HEK293T (cell line): ENCODE data around the gene RABGAP1L.

ENCODE experiments used
- CTCF ChIA-PET: fragments of 350-600 bp; formaldehyde crosslinking; extraction: SDS; loops from one replicate; lab custom pipeline; 2021; ENCODE audit warnings: antibody characterized with exemption, inconsistent platforms; lab: Yijun Ruan, JAX
- POLR2A ChIA-PET: fragments of 350-600 bp; formaldehyde crosslinking; extraction: SDS; loops from one replicate; lab custom pipeline; 2020; ENCODE audit warnings: antibody characterized with exemption, inconsistent platforms; lab: Yijun Ruan, JAX
- DNase-seq: peaks from one replicate; pipeline ENCODE4 v3.0.0; 2012; ENCODE audit warnings: mixed read lengths; ENCODE audit errors: extremely low spot score
- ARNT ChIP-seq: fragments of 450-650 bp; IDR thresholded peaks from 2 replicates; pipeline ENCODE4 v1.6.1; 2017; ENCODE audit warnings: mild to moderate bottlenecking
- BHLHE40 ChIP-seq: fragments of 450-650 bp; IDR thresholded peaks from 2 replicates; pipeline ENCODE4 v1.6.1; 2016; ENCODE audit warnings: mild to moderate bottlenecking, moderate library complexity, borderline replicate concordance
- CTBP1 ChIP-seq: fragments of 450-650 bp; IDR thresholded peaks from 2 replicates; pipeline ENCODE4 v1.6.1; 2016; ENCODE audit warnings: borderline replicate concordance
- ELF4 ChIP-seq: fragments of 450-650 bp; IDR thresholded peaks from 2 replicates; pipeline ENCODE4 v1.6.1; 2017; ENCODE audit warnings: antibody characterized with exemption
- FOXA1 ChIP-seq: fragments of 450-650 bp; IDR thresholded peaks from 2 replicates; pipeline ENCODE4 v1.6.1; 2016; ENCODE audit warnings: mild to moderate bottlenecking
- FOXK2 ChIP-seq: fragments of 450-650 bp; IDR thresholded peaks from 2 replicates; pipeline ENCODE4 v1.6.1; 2016; ENCODE audit warnings: mild to moderate bottlenecking
- FOXM1 ChIP-seq: fragments of 450-650 bp; IDR thresholded peaks from 2 replicates; pipeline ENCODE4 v1.6.1; 2017; ENCODE audit warnings: mild to moderate bottlenecking, borderline replicate concordance
- HDGF ChIP-seq: fragments of 450-650 bp; IDR thresholded peaks from 2 replicates; pipeline ENCODE4 v1.6.1; 2017; ENCODE audit warnings: antibody characterized with exemption, borderline replicate concordance
- L3MBTL2 ChIP-seq: fragments of 450-650 bp; conservative IDR thresholded peaks from 2 replicates; pipeline ENCODE4 v1.6.1; 2016; ENCODE audit warnings: mild to moderate bottlenecking
- LEF1 ChIP-seq: fragments of 450-650 bp; IDR thresholded peaks from 2 replicates; pipeline ENCODE4 v1.6.1; 2017; ENCODE audit warnings: mild to moderate bottlenecking, borderline replicate concordance
- NFRKB ChIP-seq: fragments of 450-650 bp; IDR thresholded peaks from 2 replicates; pipeline ENCODE4 v1.6.1; 2016; ENCODE audit warnings: mild to moderate bottlenecking, moderate library complexity
- SP1 ChIP-seq: fragments of 450-650 bp; IDR thresholded peaks from 2 replicates; pipeline ENCODE4 v1.6.1; 2017
- SUZ12 ChIP-seq: fragments of 450-650 bp; IDR thresholded peaks from 2 replicates; pipeline ENCODE4 v1.6.1; 2016; ENCODE audit warnings: mild to moderate bottlenecking
- TARDBP ChIP-seq: fragments of 450-650 bp; IDR thresholded peaks from 2 replicates; pipeline ENCODE4 v1.6.1; 2016
- ZNF384 ChIP-seq: fragments of 450-650 bp; IDR thresholded peaks from 2 replicates; pipeline ENCODE4 v1.6.1; 2016
- TF ChIP-seq, protein P1 (sequence below): fragments of 450-650 bp; IDR thresholded peaks from 2 replicates; pipeline ENCODE4 v1.6.1; 2016

The RABGAP1L gene

GRCh38 chr1:174999936-175000696, 840.8 kb downstream of the RABGAP1L start, which contains the start of gene CACYBP:
CACYBP (plus strand) TSS chr1:174999947; CDS start chr1:175000181, 234 bp downstream.
- peak; percentile 91 for TF ChIP-seq L3MBTL2
- TF ChIP-seq, protein P1, sequence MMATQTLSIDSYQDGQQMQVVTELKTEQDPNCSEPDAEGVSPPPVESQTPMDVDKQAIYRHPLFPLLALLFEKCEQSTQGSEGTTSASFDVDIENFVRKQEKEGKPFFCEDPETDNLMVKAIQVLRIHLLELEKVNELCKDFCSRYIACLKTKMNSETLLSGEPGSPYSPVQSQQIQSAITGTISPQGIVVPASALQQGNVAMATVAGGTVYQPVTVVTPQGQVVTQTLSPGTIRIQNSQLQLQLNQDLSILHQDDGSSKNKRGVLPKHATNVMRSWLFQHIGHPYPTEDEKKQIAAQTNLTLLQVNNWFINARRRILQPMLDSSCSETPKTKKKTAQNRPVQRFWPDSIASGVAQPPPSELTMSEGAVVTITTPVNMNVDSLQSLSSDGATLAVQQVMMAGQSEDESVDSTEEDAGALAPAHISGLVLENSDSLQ, result no peak
- TF ChIP-seq HDGF, result no peak
- POLR2A ChIA-PET, result interaction anchor here (0.6 to 3.2 kb wide), 15 partner anchors 8 to 1176 kb away, joined by 3 to 43 read pairs (median 4); partner anchors contain the start of gene MRPS14
- DNase-seq, result no peak
- CTCF ChIA-PET, result no interaction called here

- ChIA-PET POLR2A (interaction anchor here (1.1 to 3.2 kb wide), 7 partner anchors 9 to 1177 kb away, joined by 3 to 43 read pairs (median 6); partner anchors contain the start of gene MRPS14), CTCF (no interaction called here)
- TF ChIP-seq BHLHE40 (no peak), SP1 (no peak), LEF1 (no peak), HDGF (no peak), CTBP1 (no peak), ARNT (no peak), L3MBTL2 (no peak), FOXM1 (no peak), ZNF384 (no peak), FOXK2 (no peak), FOXA1 (no peak), NFRKB (no peak), SUZ12 (no peak), TARDBP (no peak)
- TF ChIP-seq, protein P1, result no peak
- DNase-seq, result no peak
Observed at GRCh38 chr1:175000697-175001187, 841.4 kb downstream of the RABGAP1L start.

- POLR2A ChIA-PET, result interaction anchor here (2.2 kb wide), 1 partner anchor 20 kb away, joined by 10 read pairs; the partner anchor contains the start of gene MRPS14
Observed at GRCh38 chr1:175002910-175003517, 843.7 kb downstream of the RABGAP1L start.

GRCh38 chr1:175003521-175003920, 844.2 kb downstream of the RABGAP1L start:
- ChIA-PET POLR2A (interaction anchor here (2.2 kb wide), 1 partner anchor 19 kb away, joined by 10 read pairs; the partner anchor contains the start of gene MRPS14), CTCF (no interaction called here)
- no peak for DNase-seq
- no peak for TF ChIP-seq SP1
- no peak for TF ChIP-seq FOXA1
- TF ChIP-seq FOXM1, result no peak
- TF ChIP-seq ZNF384, result no peak
- TF ChIP-seq SUZ12, result no peak
- TF ChIP-seq BHLHE40, result no peak
- no peak for TF ChIP-seq CTBP1
- no peak for TF ChIP-seq HDGF
- no peak for TF ChIP-seq L3MBTL2
- no peak for TF ChIP-seq ELF4
- TF ChIP-seq, protein P1, result no peak

More at GRCh38 chr1:175002910-175003517, 843.7 kb downstream of the RABGAP1L start:
- DNase-seq, result no peak
- CTCF ChIA-PET, result no interaction called here
- TF ChIP-seq ZNF384, result peak; percentile 65; the same call in 1 of the 2 replicates
- no peak for TF ChIP-seq L3MBTL2
- TF ChIP-seq FOXK2, result no peak

GRCh38 chr1:175005085-175005783, 845.9 kb downstream of the RABGAP1L start:
- TF ChIP-seq BHLHE40 (no peak), TARDBP (no peak), SUZ12 (no peak), NFRKB (no peak), FOXM1 (no peak), HDGF (no peak), FOXK2 (no peak), SP1 (no peak), ARNT (no peak), L3MBTL2 (no peak), FOXA1 (no peak), ELF4 (no peak), ZNF384 (no peak), CTBP1 (no peak), LEF1 (no peak)
- TF ChIP-seq, protein P1, result no peak
- CTCF ChIA-PET, result no interaction called here
- POLR2A ChIA-PET, result interaction anchor here (0.5 kb wide), 1 partner anchor 436 kb away, joined by 3 read pairs; no protein-coding TSS in a partner anchor
- no peak for DNase-seq
